ENCODE data around the gene TSPYL2. TPM values are rescaled to one million over a fixed set of nuclear protein-coding genes. Genes with fewer than 3 reads are reported as not detected.

TSPYL2 gene
- total and polyA plus RNA-seq, 10 donors, result 28.6 to 65.8 (median 51.8) TPM

- Histone ChIP-seq H3K4me3 (no peak overlapping the region), H3K36me3 (peaks cover 0 to 7% (median 0%) of the 10 kb centered on the region in 6 donors), H3K9me3 (peaks cover 0 to 7% (median 0%) of the 10 kb centered on the region in 8 donors), H3K27ac (no peak overlapping the region), H3K4me1 (no peaks in the 10 kb centered on the region), H3K27me3 (replicated peaks in 1 of 7) (peaks cover 0 to 11% (median 0%) of the 10 kb centered on the region in 7 donors)
- no peak for DNase-seq
- TF ChIP-seq CTCF (IDR thresholded peaks at IDR 0.05 in 8 of 11, conservative IDR thresholded peaks at IDR 0.05 in 3 of 11) (no peak), POLR2AphosphoS5 (IDR thresholded peaks at IDR 0.05) (no peak), POLR2A (IDR thresholded peaks at IDR 0.05) (no peak)
- WGBS, 5 donors, result 85 to 100% (median 95%) methylated on average over 2 of the region's 2 CpGs
- intact Hi-C loops (cut with DNase I; ENCODE audit: low total_unique reads), result no loop called here
Measured at GRCh38 chrX:53126377-53126776, 44.2 kb downstream of the TSPYL2 start.

- Histone ChIP-seq H3K4me1 (no peaks in the 10 kb centered on the region), H3K27ac (no peak overlapping the region), H3K4me3 (no peak overlapping the region), H3K36me3 (peaks cover 0 to 22% (median 0%) of the 10 kb centered on the region in 6 donors), H3K9me3 (peaks cover 0 to 7% (median 0%) of the 10 kb centered on the region in 8 donors), H3K27me3 (replicated peaks in 1 of 7) (peaks cover 0 to 11% (median 0%) of the 10 kb centered on the region in 7 donors)
- 80 to 97% (median 93%) methylated on average over 3 of the region's 3 CpGs for WGBS, 5 donors
- intact Hi-C loops (cut with DNase I; ENCODE audit: low total_unique reads), result no loop called here
- no peak for DNase-seq
- TF ChIP-seq POLR2AphosphoS5 (IDR thresholded peaks at IDR 0.05) (no peak), CTCF (IDR thresholded peaks at IDR 0.05 in 8 of 11, conservative IDR thresholded peaks at IDR 0.05 in 3 of 11) (no peak), POLR2A (IDR thresholded peaks at IDR 0.05) (no peak)
Measured at GRCh38 chrX:53128097-53128749, 46.1 kb downstream of the TSPYL2 start.

- H3K36me3 ChIP-seq, result peaks cover 0 to 27% (median 0%) of the 10 kb centered on the region in 6 donors
- H3K9me3 ChIP-seq, result no peaks in the 10 kb centered on the region
- TF ChIP-seq CTCF (IDR thresholded peaks at IDR 0.05 in 8 of 11, conservative IDR thresholded peaks at IDR 0.05 in 3 of 11) (no peak), POLR2AphosphoS5 (IDR thresholded peaks at IDR 0.05) (no peak), POLR2A (IDR thresholded peaks at IDR 0.05) (no peak)
- no peak overlapping the region for H3K27ac ChIP-seq
- DNase-seq, result no peak
- peaks cover 0 to 5% (median 0%) of the 10 kb centered on the region in 7 donors for H3K27me3 ChIP-seq (replicated peaks in 1 of 7)
- WGBS, 5 donors, result 74 to 97% (median 95%) methylated on average over 4 of the region's 4 CpGs; no CpG with 5 or more reads in 1 of the 5 donors
- intact Hi-C loops (cut with DNase I; ENCODE audit: low total_unique reads), result no loop called here
- H3K4me1 ChIP-seq, result no peaks in the 10 kb centered on the region
- no peak overlapping the region for H3K4me3 ChIP-seq
Measured at GRCh38 chrX:53133400-53133799, 51.2 kb downstream of the TSPYL2 start.

- DNase-seq, result no peak
- no peak overlapping the region for H3K4me3 ChIP-seq
- TF ChIP-seq POLR2A (IDR thresholded peaks at IDR 0.05) (no peak), CTCF (IDR thresholded peaks at IDR 0.05 in 8 of 11, conservative IDR thresholded peaks at IDR 0.05 in 3 of 11) (no peak), POLR2AphosphoS5 (IDR thresholded peaks at IDR 0.05) (no peak)
- H3K4me1 ChIP-seq, result no peaks in the 10 kb centered on the region
- WGBS, 5 donors, result 78 to 100% (median 85%) methylated on average over 1 to 2 of the region's 2 CpGs
- H3K9me3 ChIP-seq, result no peaks in the 10 kb centered on the region
- H3K27me3 ChIP-seq (replicated peaks in 1 of 7), result peaks cover 0 to 4% (median 0%) of the 10 kb centered on the region in 7 donors
- intact Hi-C loops (cut with DNase I; ENCODE audit: low total_unique reads), result no loop called here
- H3K36me3 ChIP-seq, result peaks cover 0 to 27% (median 0%) of the 10 kb centered on the region in 6 donors
- no peak overlapping the region for H3K27ac ChIP-seq
Measured at GRCh38 chrX:53135581-53135980, 53.4 kb downstream of the TSPYL2 start.

All from spleen (tissue), 11 donors.